NT2/D1 (cell line): ENCODE measurements around the gene ECT2L.

Source experiments
- SUZ12 ChIP-seq: IDR thresholded peaks from 2 replicates; pipeline ENCODE4 v1.6.1; 2011; ENCODE audit not compliant: insufficient read length, insufficient read depth; ENCODE audit errors: extremely low read depth
- YY1 ChIP-seq: IDR thresholded peaks from 2 replicates; pipeline ENCODE4 v1.6.1; 2011; ENCODE audit not compliant: insufficient read length, insufficient read depth
- ZNF274 ChIP-seq: IDR thresholded peaks from 2 replicates; pipeline ENCODE4 v1.6.1; 2011; ENCODE audit warnings: mild to moderate bottlenecking, low read depth, low read length

- TF ChIP-seq SUZ12 (no peak), YY1 (no peak), ZNF274 (no peak)
These were observed 111.3 kb downstream of the ECT2L start for GRCh38 chr6:138907167-138907566.
